ENCODE results near the gene S100B.

DNA sequence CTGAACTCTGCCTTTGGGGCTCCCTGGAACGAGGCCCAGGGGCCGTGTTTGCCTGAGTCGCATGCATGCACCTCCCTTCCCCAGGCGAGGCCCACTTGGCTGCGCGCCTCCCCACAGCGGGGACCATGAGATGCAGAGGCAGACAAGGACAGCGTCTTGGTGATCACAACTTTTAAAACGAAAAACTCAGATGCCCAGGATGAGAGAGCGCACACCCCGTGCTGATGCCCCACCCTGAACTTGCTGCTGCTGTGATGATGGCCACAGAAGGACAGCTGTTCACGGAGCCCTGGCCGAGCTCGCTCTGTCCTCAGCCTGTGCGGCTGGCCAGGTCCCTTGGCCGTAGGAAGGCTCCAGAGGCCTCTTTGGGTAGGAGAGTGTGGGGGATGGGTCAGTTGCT lies 19.2 kb upstream of the S100B start:
- TF ChIP-seq, protein P1, sequence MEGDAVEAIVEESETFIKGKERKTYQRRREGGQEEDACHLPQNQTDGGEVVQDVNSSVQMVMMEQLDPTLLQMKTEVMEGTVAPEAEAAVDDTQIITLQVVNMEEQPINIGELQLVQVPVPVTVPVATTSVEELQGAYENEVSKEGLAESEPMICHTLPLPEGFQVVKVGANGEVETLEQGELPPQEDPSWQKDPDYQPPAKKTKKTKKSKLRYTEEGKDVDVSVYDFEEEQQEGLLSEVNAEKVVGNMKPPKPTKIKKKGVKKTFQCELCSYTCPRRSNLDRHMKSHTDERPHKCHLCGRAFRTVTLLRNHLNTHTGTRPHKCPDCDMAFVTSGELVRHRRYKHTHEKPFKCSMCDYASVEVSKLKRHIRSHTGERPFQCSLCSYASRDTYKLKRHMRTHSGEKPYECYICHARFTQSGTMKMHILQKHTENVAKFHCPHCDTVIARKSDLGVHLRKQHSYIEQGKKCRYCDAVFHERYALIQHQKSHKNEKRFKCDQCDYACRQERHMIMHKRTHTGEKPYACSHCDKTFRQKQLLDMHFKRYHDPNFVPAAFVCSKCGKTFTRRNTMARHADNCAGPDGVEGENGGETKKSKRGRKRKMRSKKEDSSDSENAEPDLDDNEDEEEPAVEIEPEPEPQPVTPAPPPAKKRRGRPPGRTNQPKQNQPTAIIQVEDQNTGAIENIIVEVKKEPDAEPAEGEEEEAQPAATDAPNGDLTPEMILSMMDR (IDR thresholded peaks at IDR 0.05), result no peak
- TF ChIP-seq POLR2A (IDR thresholded peaks at IDR 0.05), result no peak

Data from tibial nerve (tissue), 3 donors.